Adipose tissue (tissue), 3 donors: Measurements from ENCODE around the gene GALNT17. TPM values are rescaled to one million over a fixed set of nuclear protein-coding genes. Genes with fewer than 3 reads are reported as not detected.

Source experiments
- H3K27ac ChIP-seq: one replicate; pipeline ENCODE4 v1.5.1; 2013; ENCODE audit warnings: low read depth, low read length
- WGBS, 3 donors: extraction: QIAGEN DNeasy Blood & Tissue Kit; methylation state at CpG; one replicate each; pipeline ENCODE4 v1.1.7; 2013; 5-methylcytosine and 5-hydroxymethylcytosine counted together
- polyA plus RNA-seq, 3 donors: library from polyadenylated mRNA; stranded (reverse); fragments of 200-250 nt; gene quantifications; one replicate each; pipeline ENCODE4 v1.2.3, GENCODE V29; 2013
- donor health status: healthy with polysubstance abuse.
- donor health status: Bipolar disorder and iron deficiency.
- donor health status: healthy.

Gene GALNT17
- polyA plus RNA-seq, 3 donors, result 1.1 to 2.1 (median 1.7) TPM

DNA sequence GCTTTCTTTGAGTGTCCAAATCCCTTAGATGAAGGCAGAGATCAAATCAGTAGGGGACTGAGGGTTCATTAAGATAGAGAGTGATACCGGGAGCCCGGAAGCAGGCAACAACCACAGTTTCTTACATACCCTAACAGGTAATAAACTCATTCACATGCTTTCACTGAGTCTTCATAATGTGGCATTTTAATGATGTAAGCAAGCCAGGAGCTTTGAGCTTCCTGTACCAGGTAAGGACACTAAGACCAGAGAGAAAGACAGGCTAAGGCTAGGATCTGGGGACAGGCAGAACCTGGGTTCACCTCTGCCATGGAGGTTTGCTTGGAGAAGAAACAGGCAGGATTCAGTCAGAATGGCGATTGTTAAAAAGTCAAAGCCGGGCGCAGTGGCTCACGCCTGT lies 618.3 kb downstream of the GALNT17 start:
- 93 to 95% (median 94%) methylated on average over 6 of the region's 6 CpGs for WGBS, 3 donors
- no peak overlapping the region for H3K27ac ChIP-seq

DNA sequence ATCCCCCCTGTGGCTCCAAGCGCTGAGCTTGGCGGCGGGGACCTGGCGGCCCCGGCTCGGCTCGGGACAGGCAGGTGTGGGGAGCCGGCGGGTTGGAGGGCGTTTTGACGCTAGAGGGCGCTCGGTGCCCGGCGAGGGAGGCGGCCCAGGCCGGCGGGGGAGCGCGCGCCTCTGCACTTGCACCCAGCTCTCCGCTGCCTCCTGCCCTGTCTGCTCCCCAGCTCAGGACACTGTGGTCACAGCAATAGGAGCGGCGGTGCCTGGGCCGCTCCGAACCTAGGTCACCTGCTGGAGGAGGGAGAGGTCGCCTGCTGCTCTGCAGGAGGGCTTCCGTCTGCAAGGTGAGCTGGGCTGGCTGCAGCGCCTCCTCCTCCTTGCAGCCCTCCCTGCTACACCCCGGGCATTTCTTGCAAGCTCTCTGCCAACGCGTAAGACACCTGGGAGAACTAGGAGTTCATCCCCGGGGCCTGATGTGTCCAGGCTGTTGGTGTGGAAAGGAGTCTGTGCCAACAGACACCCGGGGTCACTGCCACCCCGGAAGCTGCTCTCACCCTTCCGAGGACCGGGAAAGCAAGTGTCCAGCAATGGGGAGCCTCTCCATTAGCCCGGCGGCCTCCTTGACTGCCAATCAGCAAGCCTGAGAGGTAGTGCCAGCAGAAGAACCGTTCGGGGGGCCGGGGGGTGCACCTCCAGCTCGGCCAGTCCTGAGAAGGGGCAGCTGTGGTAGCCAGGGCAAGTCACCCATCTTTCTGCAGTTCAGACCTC lies 620.4 kb downstream of the GALNT17 start:
- 12 to 16% (median 13%) methylated on average over 38 to 43 of the region's 43 CpGs for WGBS, 3 donors
- no peak overlapping the region for H3K27ac ChIP-seq

DNA sequence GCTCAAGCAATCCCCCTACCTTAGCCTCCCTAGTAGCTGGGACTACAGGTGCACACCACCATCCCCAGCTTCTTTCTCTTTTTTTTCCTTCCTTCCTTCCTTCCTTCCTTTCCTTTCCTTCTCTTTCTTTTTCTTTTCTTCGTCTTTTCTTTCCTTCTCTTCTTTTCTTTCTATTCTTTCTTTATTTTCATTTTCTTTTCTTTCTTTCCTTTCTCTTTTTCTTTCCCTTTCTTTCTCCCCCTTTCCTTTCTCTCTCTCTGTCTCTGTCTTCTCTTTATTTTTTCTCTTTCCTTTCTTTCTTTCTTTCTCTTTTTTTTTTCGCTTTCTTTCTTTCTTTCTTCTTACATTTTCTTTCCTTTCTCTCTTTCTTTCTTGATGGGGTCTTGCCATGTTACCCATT lies 621.3 kb downstream of the GALNT17 start:
- 91 to 95% (median 94%) methylated on average over 2 of the region's 2 CpGs for WGBS, 3 donors
- H3K27ac ChIP-seq, result no peak overlapping the region

DNA sequence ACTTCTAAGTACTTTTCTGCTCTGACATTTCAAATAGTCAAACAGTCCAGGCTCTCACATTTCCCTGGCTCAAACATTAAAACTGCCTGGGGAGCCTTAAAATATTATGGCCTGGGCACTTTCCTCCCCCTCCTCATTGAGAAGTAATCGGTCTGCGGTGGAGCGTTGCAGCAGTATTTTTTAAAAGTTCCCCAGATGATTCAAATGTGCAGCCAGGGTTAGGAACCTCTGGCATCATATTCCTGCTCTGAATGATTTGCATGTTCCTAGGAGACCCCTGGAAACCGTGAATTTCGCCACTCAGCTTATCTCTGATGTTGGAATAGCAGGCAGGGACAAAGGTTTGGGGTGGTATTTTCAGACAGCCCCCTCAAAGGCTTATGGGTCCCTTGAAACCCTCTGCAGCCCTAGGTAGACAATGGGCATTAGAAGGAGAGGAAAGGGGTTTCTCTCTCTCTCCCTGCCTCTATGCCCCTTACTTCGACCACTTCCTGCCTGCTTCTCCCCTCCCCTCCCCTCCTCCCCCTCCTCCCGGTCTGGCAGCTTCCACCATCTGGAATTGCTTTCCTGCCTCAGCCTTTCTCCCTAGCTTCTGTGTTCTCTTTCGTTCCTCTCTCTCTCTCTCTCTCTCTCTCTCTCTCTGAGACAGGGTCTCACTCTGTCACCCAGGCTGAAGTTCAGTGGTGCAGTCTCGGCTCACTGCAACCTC lies 622.2 kb downstream of the GALNT17 start:
- 24 to 42% (median 33%) methylated on average over 9 of the region's 9 CpGs for WGBS, 3 donors

DNA sequence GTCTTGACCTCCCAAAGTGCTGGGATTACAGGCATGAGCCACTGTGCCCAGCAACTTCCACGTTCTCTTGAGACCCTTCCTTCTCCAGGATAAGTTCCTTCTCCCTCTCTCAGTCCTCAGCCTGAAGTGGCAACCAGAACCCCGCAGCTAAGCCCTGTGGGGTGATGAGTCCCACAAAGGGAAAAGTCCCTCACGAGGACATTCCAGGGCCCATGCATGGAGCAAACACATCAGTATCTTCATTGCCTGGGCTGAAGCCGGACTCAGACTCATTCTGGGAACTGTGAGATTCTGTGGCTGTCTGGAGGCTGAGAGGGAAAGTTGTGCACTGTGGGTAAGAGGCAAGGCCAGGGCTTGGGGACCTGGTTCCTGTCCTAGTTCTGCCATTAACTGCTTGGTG lies 622.9 kb downstream of the GALNT17 start:
- H3K27ac ChIP-seq, result no peak overlapping the region
- 84 to 87% (median 87%) methylated on average over 4 of the region's 4 CpGs for WGBS, 3 donors

More for the DNA sequence above, 622.2 kb downstream of the GALNT17 start:
- no peak overlapping the region for H3K27ac ChIP-seq

DNA sequence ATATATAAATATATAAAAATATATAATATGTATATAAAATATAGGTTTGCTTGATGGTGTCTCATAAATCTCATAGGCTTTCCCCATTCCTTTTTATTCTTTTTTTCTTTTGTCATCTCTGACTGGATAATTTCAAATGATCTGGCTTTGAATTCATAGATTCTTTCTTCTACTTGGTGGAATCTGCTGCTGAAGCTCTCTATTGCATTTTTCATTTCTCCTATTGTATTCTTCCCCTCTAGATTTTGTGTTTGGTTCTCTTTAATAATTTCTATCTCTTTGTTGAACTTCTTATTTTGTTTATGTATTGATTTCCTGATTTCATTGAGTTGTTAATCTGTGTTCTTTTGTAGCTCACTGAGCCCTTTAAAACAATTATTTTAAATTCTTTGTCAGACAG lies 629.4 kb downstream of the GALNT17 start:
- H3K27ac ChIP-seq, result no peak overlapping the region
